Measurements from ENCODE around the gene DDX46. TPM values are rescaled to one million over a fixed set of nuclear protein-coding genes. Genes with fewer than 3 reads are reported as not detected.

DDX46 gene
- polyA plus RNA-seq, 2 of the 4 experiments (the other 2 are of a cell fraction): 104 TPM

- ATAC-seq: no peak
- TF ChIP-seq TP53 (CRISPR knock-in tag; IDR thresholded peaks at IDR 0.05) (no peak), FOSL2 (IDR thresholded peaks at IDR 0.05) (no peak), FOSL2 (CRISPR knock-in tag; IDR thresholded peaks at IDR 0.05) (no peak), POLR2AphosphoS2 (conservative IDR thresholded peaks at IDR 0.05; ENCODE audit: low read length) (no peak), RARB (CRISPR knock-in tag; IDR thresholded peaks at IDR 0.05) (no peak), RFX5 (IDR thresholded peaks at IDR 0.05) (no peak), HOXA7 (CRISPR knock-in tag; IDR thresholded peaks at IDR 0.05) (no peak), ZC3H11A (IDR thresholded peaks at IDR 0.05) (no peak), NPAS2 (CRISPR knock-in tag; IDR thresholded peaks at IDR 0.05; ENCODE audit: borderline replicate concordance) (no peak), JUN (IDR thresholded peaks at IDR 0.05) (no peak), NFE2L2 (conservative IDR thresholded peaks at IDR 0.05; ENCODE audit: low read length) (no peak), ZSCAN20 (CRISPR knock-in tag; IDR thresholded peaks at IDR 0.05) (no peak), ZNF302 (CRISPR knock-in tag; IDR thresholded peaks at IDR 0.05) (no peak), RAD21 (conservative IDR thresholded peaks at IDR 0.05 in 1 of 2, IDR thresholded peaks at IDR 0.05 in 1 of 2) (no peak), HOXB13 (CRISPR knock-in tag; IDR thresholded peaks at IDR 0.05; ENCODE audit: low read depth) (no peak), EHMT2 (IDR thresholded peaks at IDR 0.05; ENCODE audit: low read depth) (no peak), EP300 (IDR thresholded peaks at IDR 0.05) (no peak), POLR2A (IDR thresholded peaks at IDR 0.05; ENCODE audit: low read length) (no peak)
- TF ChIP-seq, protein P1, sequence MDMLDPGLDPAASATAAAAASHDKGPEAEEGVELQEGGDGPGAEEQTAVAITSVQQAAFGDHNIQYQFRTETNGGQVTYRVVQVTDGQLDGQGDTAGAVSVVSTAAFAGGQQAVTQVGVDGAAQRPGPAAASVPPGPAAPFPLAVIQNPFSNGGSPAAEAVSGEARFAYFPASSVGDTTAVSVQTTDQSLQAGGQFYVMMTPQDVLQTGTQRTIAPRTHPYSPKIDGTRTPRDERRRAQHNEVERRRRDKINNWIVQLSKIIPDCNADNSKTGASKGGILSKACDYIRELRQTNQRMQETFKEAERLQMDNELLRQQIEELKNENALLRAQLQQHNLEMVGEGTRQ (IDR thresholded peaks at IDR 0.05): no peak
- TF ChIP-seq, protein P2, sequence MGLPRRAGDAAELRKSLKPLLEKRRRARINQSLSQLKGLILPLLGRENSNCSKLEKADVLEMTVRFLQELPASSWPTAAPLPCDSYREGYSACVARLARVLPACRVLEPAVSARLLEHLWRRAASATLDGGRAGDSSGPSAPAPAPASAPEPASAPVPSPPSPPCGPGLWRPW (IDR thresholded peaks at IDR 0.05): no peak
- TF ChIP-seq, protein P3, sequence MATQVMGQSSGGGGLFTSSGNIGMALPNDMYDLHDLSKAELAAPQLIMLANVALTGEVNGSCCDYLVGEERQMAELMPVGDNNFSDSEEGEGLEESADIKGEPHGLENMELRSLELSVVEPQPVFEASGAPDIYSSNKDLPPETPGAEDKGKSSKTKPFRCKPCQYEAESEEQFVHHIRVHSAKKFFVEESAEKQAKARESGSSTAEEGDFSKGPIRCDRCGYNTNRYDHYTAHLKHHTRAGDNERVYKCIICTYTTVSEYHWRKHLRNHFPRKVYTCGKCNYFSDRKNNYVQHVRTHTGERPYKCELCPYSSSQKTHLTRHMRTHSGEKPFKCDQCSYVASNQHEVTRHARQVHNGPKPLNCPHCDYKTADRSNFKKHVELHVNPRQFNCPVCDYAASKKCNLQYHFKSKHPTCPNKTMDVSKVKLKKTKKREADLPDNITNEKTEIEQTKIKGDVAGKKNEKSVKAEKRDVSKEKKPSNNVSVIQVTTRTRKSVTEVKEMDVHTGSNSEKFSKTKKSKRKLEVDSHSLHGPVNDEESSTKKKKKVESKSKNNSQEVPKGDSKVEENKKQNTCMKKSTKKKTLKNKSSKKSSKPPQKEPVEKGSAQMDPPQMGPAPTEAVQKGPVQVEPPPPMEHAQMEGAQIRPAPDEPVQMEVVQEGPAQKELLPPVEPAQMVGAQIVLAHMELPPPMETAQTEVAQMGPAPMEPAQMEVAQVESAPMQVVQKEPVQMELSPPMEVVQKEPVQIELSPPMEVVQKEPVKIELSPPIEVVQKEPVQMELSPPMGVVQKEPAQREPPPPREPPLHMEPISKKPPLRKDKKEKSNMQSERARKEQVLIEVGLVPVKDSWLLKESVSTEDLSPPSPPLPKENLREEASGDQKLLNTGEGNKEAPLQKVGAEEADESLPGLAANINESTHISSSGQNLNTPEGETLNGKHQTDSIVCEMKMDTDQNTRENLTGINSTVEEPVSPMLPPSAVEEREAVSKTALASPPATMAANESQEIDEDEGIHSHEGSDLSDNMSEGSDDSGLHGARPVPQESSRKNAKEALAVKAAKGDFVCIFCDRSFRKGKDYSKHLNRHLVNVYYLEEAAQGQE (IDR thresholded peaks at IDR 0.05): no peak
- no peak overlapping the region for H3K4me3 ChIP-seq
- WGBS (ENCODE audit: missing lambda C conversion rate): 88% methylated on average over 11 of the region's 11 CpGs
- no peak overlapping the region for H3K27ac ChIP-seq
- no peak overlapping the region for H3K4me2 ChIP-seq
- H3K9me3 ChIP-seq: no peaks in the 10 kb centered on the region
- no peak for FAIRE-seq
- POLR2A ChIA-PET: interaction anchor here (2.1 kb wide), 1 partner anchor 17 kb away, joined by 9 read pairs; the partner anchor contains the start of gene DDX46
- peaks cover 13% of the 10 kb centered on the region; the same call in 2 of the 3 replicates for H3K4me1 ChIP-seq
- no peak for DNase-seq (ENCODE audit: low read depth in 1 of 2, low spot score in 1 of 2)
- CTCF ChIA-PET: interaction anchor here (1.1 to 4.8 kb wide), 5 partner anchors 10 to 440 kb away, joined by 3 to 51 read pairs (median 3); partner anchors contain the start of genes DDX46 and PCBD2
Observed at GRCh38 chr5:134741052-134741451, 17.5 kb upstream of the DDX46 start.

- Histone ChIP-seq H3K4me3 (no peak overlapping the region), H3K4me2 (no peak overlapping the region), H3K9me3 (no peaks in the 10 kb centered on the region), H3K4me1 (peaks cover 13% of the 10 kb centered on the region; the same call in 2 of the 3 replicates), H3K27ac (no peak overlapping the region)
- ChIA-PET CTCF (interaction anchor here (2.0 kb wide), 1 partner anchor 13 kb away, joined by 4 read pairs; no protein-coding TSS in a partner anchor), POLR2A (no interaction called here)
- peak; percentile 5 for TF ChIP-seq ZFP36 (IDR thresholded peaks at IDR 0.05; ENCODE audit: borderline replicate concordance, partially characterized antibody)
- TF ChIP-seq FOSL2 (IDR thresholded peaks at IDR 0.05): no peak
- TF ChIP-seq FOSL2 (CRISPR knock-in tag; IDR thresholded peaks at IDR 0.05): no peak
- 94% methylated on average over 2 of the region's 2 CpGs for WGBS (ENCODE audit: missing lambda C conversion rate)
- FAIRE-seq: no peak
- ATAC-seq: no peak
- no peak for DNase-seq (ENCODE audit: low read depth in 1 of 2, low spot score in 1 of 2)
Observed at GRCh38 chr5:134742134-134742533, 16.4 kb upstream of the DDX46 start.
